H9 (cell line): Measurements from ENCODE around the gene TMEM244. TPM values are rescaled to one million over a fixed set of nuclear protein-coding genes. Genes with fewer than 3 reads are reported as not detected.

Source experiments
- DNase-seq: peaks from one replicate; pipeline ENCODE4 v3.0.0-alpha.2; 2017
- H2AFZ ChIP-seq: one replicate; pipeline ENCODE4 v1.6.1; 2013; ENCODE audit warnings: mild to moderate bottlenecking, low read length, control low read depth, moderate library complexity
- H2AK5ac ChIP-seq: 2 replicates; pipeline ENCODE4 v1.6.1; 2013; ENCODE audit warnings: low read length, control low read depth, mixed read lengths; ENCODE audit not compliant: insufficient read length
- H2BK120ac ChIP-seq: one replicate; pipeline ENCODE4 v1.6.1; 2013; ENCODE audit warnings: low read depth, mild to moderate bottlenecking, low read length, control low read depth, inconsistent platforms; ENCODE audit not compliant: poor library complexity, severe bottlenecking
- H2BK12ac ChIP-seq: 2 replicates; pipeline ENCODE4 v1.6.1; 2013; ENCODE audit warnings: low read length, control low read depth, mixed read lengths, low read depth; ENCODE audit not compliant: insufficient read length
- H2BK15ac ChIP-seq: 2 replicates; pipeline ENCODE4 v1.6.1; 2013; ENCODE audit warnings: low read depth, low read length, control low read depth
- H2BK20ac ChIP-seq: one replicate; pipeline ENCODE4 v1.6.1; 2013; ENCODE audit warnings: low read depth, mild to moderate bottlenecking, low read length, control low read depth, inconsistent platforms; ENCODE audit not compliant: poor library complexity, severe bottlenecking
- H2BK5ac ChIP-seq: 2 replicates; pipeline ENCODE4 v1.6.1; 2013; ENCODE audit warnings: low read length, control low read depth, mixed read lengths; ENCODE audit not compliant: insufficient read length
- H3K14ac ChIP-seq: 2 replicates; pipeline ENCODE4 v1.6.1; 2013; ENCODE audit warnings: low read length, control low read depth; ENCODE audit not compliant: insufficient read depth
- H3K18ac ChIP-seq: 2 replicates; pipeline ENCODE4 v1.6.1; 2013; ENCODE audit warnings: low read depth, mild to moderate bottlenecking, mixed read lengths, low read length, control low read depth; ENCODE audit not compliant: insufficient read length
- H3K23ac ChIP-seq: 2 replicates; pipeline ENCODE4 v1.6.1; 2013; ENCODE audit warnings: low read length, control low read depth, mixed read lengths, low read depth; ENCODE audit not compliant: insufficient read length
- H3K23me2 ChIP-seq: 2 replicates; pipeline ENCODE4 v1.6.1; 2013; ENCODE audit warnings: low read depth, mild to moderate bottlenecking, mixed read lengths, low read length, control low read depth; ENCODE audit not compliant: insufficient read length, poor library complexity, severe bottlenecking
- H3K27ac ChIP-seq: 2 replicates; pipeline ENCODE4 v1.5.1; 2013; ENCODE audit warnings: low read length, control low read depth, mixed read lengths, low read depth; ENCODE audit not compliant: insufficient read length
- H3K27me3 ChIP-seq: 2 replicates; pipeline ENCODE4 v1.6.1; 2013; ENCODE audit warnings: low read length, control low read depth, inconsistent platforms; ENCODE audit not compliant: insufficient read depth
- H3K4ac ChIP-seq: 2 replicates; pipeline ENCODE4 v1.6.1; 2013; ENCODE audit warnings: low read depth, mild to moderate bottlenecking, control low read depth, inconsistent platforms, low read length, moderate library complexity
- H3K4me1 ChIP-seq: 2 replicates; pipeline ENCODE4 v1.6.1; 2013; ENCODE audit warnings: low read length, control low read depth, inconsistent platforms; ENCODE audit not compliant: insufficient read depth
- H3K4me2 ChIP-seq: 2 replicates; pipeline ENCODE4 v1.6.1; 2013; ENCODE audit warnings: low read length, control low read depth, mixed read lengths; ENCODE audit not compliant: insufficient read length, insufficient read depth
- H3K56ac ChIP-seq: 2 replicates; pipeline ENCODE4 v1.6.1; 2013; ENCODE audit warnings: low read depth, mild to moderate bottlenecking, mixed read lengths, low read length, control low read depth; ENCODE audit not compliant: insufficient read length
- H3K79me1 ChIP-seq: 2 replicates; pipeline ENCODE4 v1.6.1; 2013; ENCODE audit warnings: low read depth, mild to moderate bottlenecking, moderate library complexity, low read length, control low read depth, inconsistent platforms; ENCODE audit not compliant: insufficient read depth, poor library complexity, severe bottlenecking
- H3K79me2 ChIP-seq: 2 replicates; pipeline ENCODE4 v1.6.1; 2013; ENCODE audit warnings: low read length, control low read depth, inconsistent platforms; ENCODE audit not compliant: insufficient read depth
- H3K9ac ChIP-seq: 2 replicates; pipeline ENCODE4 v1.6.1; 2013; ENCODE audit warnings: low read length, control low read depth, mixed read lengths; ENCODE audit not compliant: insufficient read length; ENCODE audit errors: extremely low read depth
- H3K9me3 ChIP-seq: one replicate; pipeline ENCODE4 v1.6.1; 2013; ENCODE audit warnings: low read depth, low read length, inconsistent platforms; ENCODE audit not compliant: control insufficient read depth
- H3T11ph ChIP-seq: one replicate; pipeline ENCODE4 v1.6.1; 2013; ENCODE audit warnings: mild to moderate bottlenecking, low read length, control low read depth, inconsistent platforms
- H4K20me1 ChIP-seq: one replicate; pipeline ENCODE4 v1.6.1; 2013; ENCODE audit not compliant: control insufficient read depth, insufficient read length, insufficient read depth
- H4K5ac ChIP-seq: 2 replicates; pipeline ENCODE4 v1.6.1; 2013; ENCODE audit warnings: low read depth, mild to moderate bottlenecking, mixed read lengths, low read length, control low read depth; ENCODE audit not compliant: insufficient read length
- H4K8ac ChIP-seq: replicated peaks from 2 replicates; pipeline ENCODE4 v1.6.1; 2013; ENCODE audit warnings: low read length, control low read depth, mixed read lengths, low read depth; ENCODE audit not compliant: insufficient read length
- H4K91ac ChIP-seq: 2 replicates; pipeline ENCODE4 v1.6.1; 2013; ENCODE audit warnings: low read depth, mild to moderate bottlenecking, moderate library complexity, mixed read lengths, low read length, control low read depth; ENCODE audit not compliant: insufficient read length
- H3K27ac Mint-ChIP-seq, 3 experiments: 2 replicates in 2 of 3; 3 replicates in 1 of 3; pipeline ENCODE4 v1.8.0; 2020 to 2021; ENCODE audit warnings: mixed read lengths in 3 of 3, mild to moderate bottlenecking in 1 of 3, moderate library complexity in 1 of 3
- H3K27me3 Mint-ChIP-seq: 2 replicates; pipeline ENCODE4 v1.8.0; 2021; ENCODE audit warnings: low read depth, mild to moderate bottlenecking, moderate library complexity, mixed read lengths
- H3K36me3 Mint-ChIP-seq, 3 experiments: 2 replicates in 2 of 3; 3 replicates in 1 of 3; pipeline ENCODE4 v1.8.0; 2020 to 2021; ENCODE audit warnings: low read depth in 3 of 3, mixed read lengths in 3 of 3; ENCODE audit not compliant: insufficient read depth in 1 of 3
- H3K4me1 Mint-ChIP-seq, 2 experiments: 2 replicates each; pipeline ENCODE4 v1.8.0; 2020; ENCODE audit warnings: mixed read lengths in 2 of 2
- H3K4me3 Mint-ChIP-seq, 2 experiments: 2 replicates in 1 of 2; 3 replicates in 1 of 2; pipeline ENCODE4 v1.8.0; 2020 to 2021; ENCODE audit warnings: mild to moderate bottlenecking in 2 of 2, mixed read lengths in 2 of 2, moderate library complexity in 1 of 2
- H3K9me3 Mint-ChIP-seq, 2 experiments: 2 replicates in 1 of 2; 3 replicates in 1 of 2; pipeline ENCODE4 v1.8.0; 2020; ENCODE audit warnings: mild to moderate bottlenecking in 2 of 2, mixed read lengths in 2 of 2, moderate library complexity in 1 of 2
- CTCF ChIP-seq: fragments of 200-600 bp; sonication (generic); conservative IDR thresholded peaks from 3 replicates; pipeline ENCODE4 v1.8.0; 2021; ENCODE audit warnings: antibody characterized with exemption, mild to moderate bottlenecking
- WGBS: extraction: QIAGEN DNeasy Blood & Tissue Kit; methylation state at CpG from one replicate; pipeline ENCODE4 v1.1.7; 2013; ENCODE audit warnings: missing lambda C conversion rate, low lambda C conversion rate, mixed read lengths; ENCODE audit not compliant: insufficient read length; ENCODE audit errors: extremely low coverage; 5-methylcytosine and 5-hydroxymethylcytosine counted together
- total RNA-seq: library from RNA; stranded (reverse); gene quantifications from 2 replicates; pipeline ENCODE4 v1.2.1, GENCODE V29; 2021

TMEM244 gene
- total RNA-seq, 1 experiment from 2014 or later: not detected

GRCh38 chr6:129889580-129889979 lies 28.5 kb upstream of the TMEM244 start:
- Histone ChIP-seq H2AFZ (no peak overlapping the region), H4K8ac (no peak overlapping the region), H2BK5ac (no peak overlapping the region), H2BK12ac (no peak overlapping the region), H2BK120ac (no peak overlapping the region), H3K9me3 (no peaks in the 10 kb centered on the region), H2BK15ac (no peak overlapping the region), H3T11ph (no peak overlapping the region), H3K18ac (no peak overlapping the region), H2AK5ac (no peak overlapping the region), H2BK20ac (no peak overlapping the region), H3K27me3 (no peaks in the 10 kb centered on the region), H3K4me1 (no peaks in the 10 kb centered on the region), H3K4me2 (no peak overlapping the region), H3K23ac (no peak overlapping the region), H3K23me2 (no peaks in the 10 kb centered on the region), H3K27ac (no peak overlapping the region), H3K9ac (no peak overlapping the region), H3K79me2 (no peaks in the 10 kb centered on the region), H3K14ac (no peak overlapping the region), H4K5ac (no peak overlapping the region), H4K91ac (no peak overlapping the region), H4K20me1 (no peaks in the 10 kb centered on the region), H3K56ac (no peak overlapping the region), H3K79me1 (no peaks in the 10 kb centered on the region), H3K4ac (no peak overlapping the region)
- no peak for TF ChIP-seq CTCF
- Mint-ChIP-seq H3K27me3 (no peaks in the 10 kb centered on the region), H3K27ac (no peak overlapping the region), H3K4me3 (no peak overlapping the region), H3K36me3 (no peaks in the 10 kb centered on the region), H3K4me1 (no peaks in the 10 kb centered on the region), H3K9me3 (no peaks in the 10 kb centered on the region)
- no CpG with 5 or more reads among the region's 1 CpG for WGBS
- DNase-seq: no peak
